Right lobe of liver (tissue), 4 donors: Measurements from ENCODE around the gene RAB31.

Experiments used
- CTCF ChIP-seq, 4 donors: fragments of 200-600 bp in 3 of 4; fragments of 450-650 bp in 1 of 4; IDR thresholded peaks; one replicate each; pipeline versions ENCODE4 v1.5.1 to v1.8.0; 2016 to 2022; ENCODE audit warnings: antibody characterized with exemption in 4 of 4, mild to moderate bottlenecking in 2 of 4
- POLR2A ChIP-seq: fragments of 450-650 bp; IDR thresholded peaks from one replicate; pipeline ENCODE4 v1.6.1; 2017; ENCODE audit warnings: antibody characterized with exemption, mild to moderate bottlenecking
- donor health status: DM: no; HTN: no; CAD: no.
- donor health status: DM: no; HTN: no; CAD: no.
- donor health status: DM: no; HTN: yes; CAD: no.

GRCh38 chr18:9772847-9773677, 65.0 kb downstream of the RAB31 start:
- TF ChIP-seq CTCF (IDR thresholded peaks at IDR 0.05) (no peak), POLR2A (no peak)
